ENCODE results near the gene ACO2.
"Not testable (repeated sequence)": the region's sequence is repeated elsewhere in the genome, so short reads cannot be mapped to it uniquely, and the experiment has no call there.

ACO2 gene

GRCh38 chr22:41446639-41447434 is 22.1 kb upstream of the ACO2 start, which contains the start of gene TOB2:
TSS of gene TOB2 (minus strand) at chr22:41446801. CDS start at chr22:41437345, 9,456 bp downstream.
- DNase-seq (ENCODE audit: low spot score), result peak; percentile 91
- TF ChIP-seq CTCF (IDR thresholded peaks at IDR 0.05; ENCODE audit: extremely low read depth, missing control alignments), result no peak

GRCh38 chr22:41447435-41448188 is 21.3 kb upstream of the ACO2 start:
- TF ChIP-seq CTCF (IDR thresholded peaks at IDR 0.05; ENCODE audit: extremely low read depth, missing control alignments), result no peak
- peak; percentile 64 for DNase-seq (ENCODE audit: low spot score)

GRCh38 chr22:41448189-41448808 is 20.6 kb upstream of the ACO2 start:
- DNase-seq (ENCODE audit: low spot score), result peak; percentile 90
- TF ChIP-seq CTCF (IDR thresholded peaks at IDR 0.05; ENCODE audit: extremely low read depth, missing control alignments), result no peak

GRCh38 chr22:41458161-41458728 is 10.7 kb upstream of the ACO2 start:
- no peak for DNase-seq (ENCODE audit: low spot score)

GRCh38 chr22:41459431-41459830 is 9.5 kb upstream of the ACO2 start:
- TF ChIP-seq CTCF (IDR thresholded peaks at IDR 0.05; ENCODE audit: extremely low read depth, missing control alignments), result no peak
- no peak for DNase-seq (ENCODE audit: low spot score)

More at GRCh38 chr22:41458161-41458728, 10.7 kb upstream of the ACO2 start:
- no peak for TF ChIP-seq CTCF (IDR thresholded peaks at IDR 0.05; ENCODE audit: extremely low read depth, missing control alignments)

- not testable (repeated sequence) for DNase-seq (ENCODE audit: low spot score)
Observed at GRCh38 chr22:41460071-41460470, 8.8 kb upstream of the ACO2 start.

- no peak for DNase-seq (ENCODE audit: low spot score)
- TF ChIP-seq CTCF (IDR thresholded peaks at IDR 0.05; ENCODE audit: extremely low read depth, missing control alignments), result no peak
Observed at GRCh38 chr22:41461901-41462300, 7.0 kb upstream of the ACO2 start.

Data from GM20000 (cell line).